ENCODE measurements around the gene ZNF91.
A peak's percentile ranks its signal among the peaks of the same experiment; 100 is the strongest.
"Not testable (repeated sequence)": the region's sequence is repeated elsewhere in the genome, so short reads cannot be mapped to it uniquely, and the experiment has no call there.

Gene ZNF91

DNA sequence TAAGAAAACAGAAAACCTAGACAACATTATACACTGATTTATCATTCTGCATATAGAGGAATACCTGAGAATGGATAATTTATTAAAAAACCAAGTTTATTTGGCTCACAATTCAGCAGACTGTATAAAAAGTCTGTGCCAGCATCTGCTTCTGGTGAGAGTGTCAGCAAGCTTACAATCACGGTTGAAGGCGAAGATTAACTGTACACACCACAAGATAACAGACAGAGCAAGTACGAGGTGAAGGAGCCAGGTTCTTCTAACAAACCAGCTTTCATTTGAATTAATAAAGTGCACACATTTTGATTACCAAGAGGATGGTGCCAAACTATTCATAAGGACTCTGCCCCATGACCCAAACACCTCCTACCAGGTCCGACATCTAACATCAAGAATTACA lies 28.8 kb downstream of the ZNF91 start:
- DNase-seq (ENCODE audit: low read depth), result no peak
- Histone ChIP-seq H3K4me1 (ENCODE audit: control insufficient read depth, insufficient read depth, low read length) (no peaks in the 10 kb centered on the region), H3K9ac (ENCODE audit: low read length) (no peak overlapping the region), H3K36me3 (ENCODE audit: control insufficient read depth, insufficient read depth, low read length, severe bottlenecking) (peaks cover 87% of the 10 kb centered on the region), H3K27me3 (replicated peaks; ENCODE audit: control insufficient read depth, insufficient read depth, low read length) (no peaks in the 10 kb centered on the region), H3K9me3 (ENCODE audit: control insufficient read depth, low read length) (peaks cover 89% of the 10 kb centered on the region), H3K4me3 (ENCODE audit: low read length) (peak overlapping the region; percentile 23)

DNA sequence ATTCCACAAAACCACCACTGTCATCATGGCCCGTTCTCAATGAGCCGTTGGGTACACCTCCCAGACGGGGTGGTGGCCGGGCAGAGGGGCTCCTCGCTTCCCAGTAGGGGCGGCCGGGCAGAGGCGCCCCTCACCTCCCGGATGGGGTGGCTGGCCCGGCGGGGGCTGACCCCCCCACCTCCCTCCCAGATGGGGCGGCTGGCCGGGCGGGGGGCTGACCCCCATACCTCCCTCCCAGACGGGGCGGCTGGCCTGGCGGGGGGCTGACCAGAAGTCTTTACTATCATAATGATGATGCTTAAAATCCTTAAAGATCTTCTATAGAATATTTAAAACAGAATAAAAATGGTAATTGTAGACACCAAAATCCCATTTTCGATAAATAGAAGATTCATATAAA lies 29.2 kb downstream of the ZNF91 start:
- Histone ChIP-seq H3K9me3 (ENCODE audit: control insufficient read depth, low read length) (peaks cover 89% of the 10 kb centered on the region), H3K36me3 (ENCODE audit: control insufficient read depth, insufficient read depth, low read length, severe bottlenecking) (peaks cover 87% of the 10 kb centered on the region), H3K4me3 (ENCODE audit: low read length) (peak overlapping the region; percentile 23)
- H3K9ac ChIP-seq (ENCODE audit: low read length); DNase-seq (ENCODE audit: low read depth); H3K27me3 ChIP-seq (replicated peaks; ENCODE audit: control insufficient read depth, insufficient read depth, low read length); H3K4me1 ChIP-seq (ENCODE audit: control insufficient read depth, insufficient read depth, low read length): not testable (repeated sequence)

DNA sequence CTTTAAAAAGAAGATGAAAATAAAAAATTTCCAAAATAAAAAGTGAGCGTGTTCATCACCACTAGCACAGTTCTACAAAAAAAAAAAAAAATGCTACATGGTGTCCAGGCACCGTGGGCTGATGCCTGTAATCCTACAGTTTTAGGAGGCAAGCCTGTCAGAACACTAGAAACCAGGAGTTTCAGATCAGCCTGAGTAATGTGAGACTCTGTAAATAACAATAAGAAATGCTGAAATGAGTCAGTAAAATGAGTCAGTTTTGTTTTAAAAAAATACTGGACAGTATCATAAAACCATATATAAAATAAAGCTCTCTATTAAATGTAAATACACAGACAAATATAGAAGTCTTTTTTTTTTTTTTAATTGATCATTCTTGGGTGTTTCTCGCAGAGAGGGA lies 30.0 kb downstream of the ZNF91 start:
- Histone ChIP-seq H3K4me1 (ENCODE audit: control insufficient read depth, insufficient read depth, low read length) (no peaks in the 10 kb centered on the region), H3K9me3 (ENCODE audit: control insufficient read depth, low read length) (peaks cover 89% of the 10 kb centered on the region), H3K9ac (ENCODE audit: low read length) (no peak overlapping the region), H3K4me3 (ENCODE audit: low read length) (peak overlapping the region; percentile 64), H3K36me3 (ENCODE audit: control insufficient read depth, insufficient read depth, low read length, severe bottlenecking) (peaks cover 85% of the 10 kb centered on the region), H3K27me3 (replicated peaks; ENCODE audit: control insufficient read depth, insufficient read depth, low read length) (no peaks in the 10 kb centered on the region)
- no peak for DNase-seq (ENCODE audit: low read depth)

DNA sequence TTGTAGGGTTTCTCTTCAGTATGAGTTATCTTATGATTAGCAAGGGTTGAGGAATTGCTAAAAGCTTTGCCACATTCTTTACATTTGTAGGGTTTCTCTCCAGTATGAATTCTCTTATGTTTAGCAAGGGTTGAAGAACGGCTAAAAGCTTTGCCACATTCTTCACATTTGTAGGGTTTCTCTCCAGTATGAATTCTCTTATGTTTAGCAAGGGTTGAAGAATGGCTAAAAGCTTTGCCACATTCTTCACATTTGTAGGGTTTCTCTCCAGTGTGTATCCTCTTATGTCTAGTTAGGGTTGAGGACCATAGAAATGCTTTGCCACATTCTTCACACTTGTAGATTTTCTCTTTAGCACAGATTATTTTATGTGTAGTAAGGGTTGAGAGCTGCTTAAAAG lies 33.4 kb downstream of the ZNF91 start:
- Histone ChIP-seq H3K36me3 (ENCODE audit: control insufficient read depth, insufficient read depth, low read length, severe bottlenecking) (peaks cover 67% of the 10 kb centered on the region), H3K9me3 (ENCODE audit: control insufficient read depth, low read length) (peaks cover 95% of the 10 kb centered on the region), H3K4me3 (ENCODE audit: low read length) (peak overlapping the region; percentile 64)

DNA sequence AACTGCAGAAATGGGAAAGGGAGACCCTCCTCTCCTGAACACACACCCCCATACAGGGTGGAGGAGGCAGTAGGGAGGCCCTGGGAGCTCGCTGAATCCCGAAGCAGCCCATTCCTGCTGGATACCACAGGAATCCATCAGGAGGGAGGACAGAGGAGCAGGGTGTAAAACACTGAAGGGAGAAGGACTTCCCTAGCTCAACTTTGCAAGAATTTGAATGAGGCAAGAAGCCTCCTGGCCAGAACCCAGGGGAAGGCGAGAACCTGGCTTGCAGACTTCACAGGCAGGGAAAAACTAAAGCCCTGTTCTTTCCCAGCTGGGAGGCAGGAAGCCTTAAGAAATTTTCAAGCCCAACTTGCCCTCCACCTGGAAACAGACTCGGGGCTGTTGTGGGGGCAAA lies 43.5 kb downstream of the ZNF91 start:
- no peak for DNase-seq (ENCODE audit: low read depth)
- Histone ChIP-seq H3K4me1 (ENCODE audit: control insufficient read depth, insufficient read depth, low read length) (no peaks in the 10 kb centered on the region), H3K9me3 (ENCODE audit: control insufficient read depth, low read length) (peaks cover 100% of the 10 kb centered on the region), H3K36me3 (ENCODE audit: control insufficient read depth, insufficient read depth, low read length, severe bottlenecking) (peaks cover 85% of the 10 kb centered on the region), H3K27me3 (replicated peaks; ENCODE audit: control insufficient read depth, insufficient read depth, low read length) (no peaks in the 10 kb centered on the region), H3K9ac (ENCODE audit: low read length) (no peak overlapping the region), H3K4me3 (ENCODE audit: low read length) (peak overlapping the region; percentile 62)

More for the DNA sequence above, 33.4 kb downstream of the ZNF91 start:
- not testable (repeated sequence) for H3K9ac ChIP-seq (ENCODE audit: low read length); DNase-seq (ENCODE audit: low read depth); H3K27me3 ChIP-seq (replicated peaks; ENCODE audit: control insufficient read depth, insufficient read depth, low read length); H3K4me1 ChIP-seq (ENCODE audit: control insufficient read depth, insufficient read depth, low read length)

DNA sequence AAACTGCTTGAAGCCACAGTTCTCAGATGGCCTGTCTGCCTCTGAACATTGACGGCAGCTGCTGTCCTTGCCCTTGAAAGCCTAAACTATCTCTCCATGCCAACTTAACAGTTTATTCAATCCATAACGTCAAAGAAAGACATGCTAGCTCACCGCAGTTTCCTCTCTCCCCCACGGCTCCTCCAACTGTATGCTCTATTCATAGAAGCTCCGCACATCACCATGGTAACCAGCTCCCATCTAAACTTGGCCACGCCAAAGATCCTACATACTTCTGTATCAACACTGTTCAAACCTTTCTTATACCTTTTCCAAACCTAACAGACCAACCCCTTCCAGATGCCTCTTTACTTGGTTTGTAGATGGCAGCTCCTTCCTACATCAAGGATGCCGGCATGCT lies 48.6 kb downstream of the ZNF91 start:
- H3K4me3 ChIP-seq (ENCODE audit: low read length), result peak overlapping the region; percentile 67
- peaks cover 100% of the 10 kb centered on the region for H3K9me3 ChIP-seq (ENCODE audit: control insufficient read depth, low read length)
- H3K4me1 ChIP-seq (ENCODE audit: control insufficient read depth, insufficient read depth, low read length), result no peaks in the 10 kb centered on the region
- no peak for DNase-seq (ENCODE audit: low read depth)
- H3K36me3 ChIP-seq (ENCODE audit: control insufficient read depth, insufficient read depth, low read length, severe bottlenecking), result peaks cover 93% of the 10 kb centered on the region
- H3K27me3 ChIP-seq (replicated peaks; ENCODE audit: control insufficient read depth, insufficient read depth, low read length), result no peaks in the 10 kb centered on the region
- no peak overlapping the region for H3K9ac ChIP-seq (ENCODE audit: low read length)

DNA sequence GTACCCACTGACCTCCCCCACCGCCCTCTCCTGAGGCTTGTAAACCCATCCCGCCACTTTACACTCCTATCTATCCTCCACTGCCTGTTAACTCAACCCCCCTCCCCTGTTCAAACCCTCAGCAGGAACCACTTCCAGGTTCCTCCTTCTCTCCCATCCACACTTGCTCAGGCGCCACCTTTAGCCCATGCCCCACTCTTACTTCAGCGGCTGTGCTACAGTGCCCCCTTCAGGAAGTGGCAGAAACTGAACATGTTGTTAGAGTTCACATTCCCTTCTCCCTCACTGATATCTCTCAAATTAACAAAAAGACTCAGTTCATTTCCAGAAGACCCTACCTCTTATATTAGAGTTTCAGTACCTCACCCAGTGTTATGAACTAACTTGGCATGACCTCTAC lies 49.4 kb downstream of the ZNF91 start:
- Histone ChIP-seq H3K27me3 (replicated peaks; ENCODE audit: control insufficient read depth, insufficient read depth, low read length) (no peaks in the 10 kb centered on the region), H3K9me3 (ENCODE audit: control insufficient read depth, low read length) (peaks cover 100% of the 10 kb centered on the region), H3K4me1 (ENCODE audit: control insufficient read depth, insufficient read depth, low read length) (no peaks in the 10 kb centered on the region), H3K4me3 (ENCODE audit: low read length) (peak overlapping the region; percentile 67), H3K9ac (ENCODE audit: low read length) (no peak overlapping the region), H3K36me3 (ENCODE audit: control insufficient read depth, insufficient read depth, low read length, severe bottlenecking) (peaks cover 90% of the 10 kb centered on the region)
- DNase-seq (ENCODE audit: low read depth), result no peak

DNA sequence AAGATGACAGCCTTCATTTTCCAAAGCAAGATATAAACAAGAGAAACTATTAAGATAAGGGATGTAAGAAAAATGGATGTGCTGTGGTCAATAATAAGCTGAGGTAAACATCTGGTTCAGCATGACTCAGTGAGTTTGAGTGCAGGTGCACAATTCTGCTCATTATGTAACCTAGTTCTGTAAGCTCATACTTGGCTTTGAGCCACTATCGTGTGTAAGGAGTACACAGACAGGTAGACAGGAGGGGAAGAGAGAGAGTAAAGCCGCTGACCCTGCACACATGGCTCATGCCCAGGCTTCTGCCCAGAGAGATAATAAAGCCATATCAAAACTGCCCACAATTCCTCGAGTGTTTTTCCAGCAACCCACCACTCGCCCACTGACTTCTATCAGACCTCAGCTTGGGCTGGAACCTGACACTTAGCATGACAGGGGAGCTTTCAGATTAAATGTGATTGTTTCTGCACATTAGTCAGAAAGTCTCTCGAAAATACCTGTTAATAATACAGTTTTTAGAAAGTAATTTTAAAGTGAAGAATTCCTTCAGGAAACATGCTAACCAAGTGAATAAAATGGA lies 51.7 kb downstream of the ZNF91 start:
- DNase-seq (ENCODE audit: low read depth), result no peak
- Histone ChIP-seq H3K9ac (ENCODE audit: low read length) (no peak overlapping the region), H3K36me3 (ENCODE audit: control insufficient read depth, insufficient read depth, low read length, severe bottlenecking) (peaks cover 86% of the 10 kb centered on the region), H3K4me3 (ENCODE audit: low read length) (peak overlapping the region; percentile 17), H3K4me1 (ENCODE audit: control insufficient read depth, insufficient read depth, low read length) (no peaks in the 10 kb centered on the region), H3K9me3 (ENCODE audit: control insufficient read depth, low read length) (peaks cover 97% of the 10 kb centered on the region), H3K27me3 (replicated peaks; ENCODE audit: control insufficient read depth, insufficient read depth, low read length) (no peaks in the 10 kb centered on the region)

DNA sequence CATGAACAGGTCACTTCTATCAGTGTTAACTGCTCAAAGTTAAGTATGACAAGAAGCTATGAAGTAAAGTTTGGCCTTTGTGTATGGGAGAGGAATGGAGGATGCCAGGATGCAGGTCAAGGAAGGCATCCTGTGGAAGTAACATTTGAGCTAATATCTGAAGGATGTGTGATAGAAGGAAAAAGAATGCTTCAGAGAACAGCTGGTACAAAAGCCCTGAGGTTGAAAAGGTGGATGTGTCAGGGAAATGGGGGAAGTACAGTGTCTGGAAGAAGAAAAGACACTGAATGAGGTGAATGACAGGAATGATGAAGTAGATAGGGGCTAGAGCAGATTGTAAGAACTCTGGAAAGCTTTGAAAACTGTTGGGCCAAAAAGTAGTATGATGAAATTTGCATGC lies 67.1 kb downstream of the ZNF91 start:
- H3K27me3 ChIP-seq (replicated peaks; ENCODE audit: control insufficient read depth, insufficient read depth, low read length), result no peaks in the 10 kb centered on the region
- H3K4me3 ChIP-seq (ENCODE audit: low read length), result peak overlapping the region; percentile 48
- H3K9ac ChIP-seq (ENCODE audit: low read length), result no peak overlapping the region
- H3K36me3 ChIP-seq (ENCODE audit: control insufficient read depth, insufficient read depth, low read length, severe bottlenecking), result peaks cover 73% of the 10 kb centered on the region
- no peaks in the 10 kb centered on the region for H3K4me1 ChIP-seq (ENCODE audit: control insufficient read depth, insufficient read depth, low read length)
- DNase-seq (ENCODE audit: low read depth), result no peak
- H3K9me3 ChIP-seq (ENCODE audit: control insufficient read depth, low read length), result peaks cover 99% of the 10 kb centered on the region

DNA sequence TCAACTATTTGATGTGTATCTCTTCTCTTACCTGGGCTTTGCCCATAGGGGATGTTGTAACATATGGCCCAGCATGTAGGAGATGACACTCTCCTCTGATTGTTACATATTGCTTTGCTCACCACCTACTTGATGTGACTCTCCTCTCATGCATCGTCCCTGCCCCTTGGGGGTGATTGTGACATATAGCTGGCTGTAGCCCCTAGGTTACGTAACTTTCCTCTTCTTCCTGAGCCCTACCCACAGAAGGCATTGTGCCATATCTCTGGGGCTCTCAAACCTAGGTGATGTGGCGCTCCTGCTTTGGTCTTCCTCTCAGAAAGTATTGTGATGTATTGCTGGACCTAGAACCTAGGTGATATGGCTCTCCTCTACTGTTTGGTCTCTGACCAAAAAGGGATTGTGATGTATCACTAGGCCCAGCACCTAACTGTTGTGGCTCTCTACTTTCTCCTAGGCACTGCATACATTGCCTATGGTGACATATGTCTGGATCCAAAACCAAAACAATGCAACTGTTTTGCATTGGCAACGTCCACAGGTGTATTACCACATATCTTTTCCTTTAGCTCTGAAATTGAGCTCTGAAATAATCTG lies 73.2 kb downstream of the ZNF91 start:
- Histone ChIP-seq H3K4me3 (ENCODE audit: low read length) (no peak overlapping the region), H3K9ac (ENCODE audit: low read length) (no peak overlapping the region), H3K27me3 (replicated peaks; ENCODE audit: control insufficient read depth, insufficient read depth, low read length) (no peaks in the 10 kb centered on the region), H3K9me3 (ENCODE audit: control insufficient read depth, low read length) (peaks cover 42% of the 10 kb centered on the region), H3K36me3 (ENCODE audit: control insufficient read depth, insufficient read depth, low read length, severe bottlenecking) (peaks cover 21% of the 10 kb centered on the region), H3K4me1 (ENCODE audit: control insufficient read depth, insufficient read depth, low read length) (no peaks in the 10 kb centered on the region)
- DNase-seq (ENCODE audit: low read depth), result no peak

DNA sequence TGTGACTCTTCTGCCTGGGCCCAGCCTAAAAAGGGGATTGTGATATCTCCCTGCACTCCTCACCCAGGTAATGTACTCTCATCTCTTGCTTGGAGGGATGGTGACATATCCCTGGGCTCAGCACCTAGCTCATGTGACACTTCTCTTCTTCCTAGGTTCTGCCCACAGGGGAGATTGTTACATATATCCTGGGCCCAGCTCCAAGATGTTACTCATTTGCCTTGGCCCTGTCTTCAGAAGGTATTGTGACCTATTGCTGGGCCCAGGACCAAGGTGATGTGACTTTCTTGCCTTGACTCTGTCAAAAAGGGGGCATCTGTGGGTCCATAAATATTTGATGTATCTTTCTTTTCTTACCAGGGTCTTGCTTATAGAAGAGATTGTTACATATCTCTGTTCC lies 73.9 kb downstream of the ZNF91 start:
- not testable (repeated sequence) for H3K4me3 ChIP-seq (ENCODE audit: low read length); DNase-seq (ENCODE audit: low read depth); H3K9ac ChIP-seq (ENCODE audit: low read length); H3K27me3 ChIP-seq (replicated peaks; ENCODE audit: control insufficient read depth, insufficient read depth, low read length); H3K4me1 ChIP-seq (ENCODE audit: control insufficient read depth, insufficient read depth, low read length)
- Histone ChIP-seq H3K36me3 (ENCODE audit: control insufficient read depth, insufficient read depth, low read length, severe bottlenecking) (peaks cover 15% of the 10 kb centered on the region), H3K9me3 (ENCODE audit: control insufficient read depth, low read length) (peaks cover 35% of the 10 kb centered on the region)

DNA sequence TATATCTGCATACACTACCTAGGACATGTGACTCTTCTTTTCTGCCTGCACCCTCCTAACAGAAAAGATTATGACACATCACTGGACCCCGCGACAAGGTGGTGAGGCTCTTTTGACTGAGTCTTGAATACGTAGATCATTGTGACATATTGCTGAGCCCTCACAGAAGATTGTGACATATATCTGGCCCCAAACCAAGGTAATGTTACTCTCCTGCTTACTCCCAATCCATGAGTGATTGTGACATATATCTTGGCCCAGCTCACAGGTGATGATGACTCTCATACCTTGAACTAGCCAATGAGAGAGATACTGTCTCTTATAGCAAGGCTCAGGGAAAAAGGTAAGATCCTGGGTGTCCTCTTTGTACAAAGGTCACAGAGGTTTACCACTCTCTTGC lies 75.7 kb downstream of the ZNF91 start:
- not testable (repeated sequence) for H3K4me1 ChIP-seq (ENCODE audit: control insufficient read depth, insufficient read depth, low read length); H3K36me3 ChIP-seq (ENCODE audit: control insufficient read depth, insufficient read depth, low read length, severe bottlenecking); H3K27me3 ChIP-seq (replicated peaks; ENCODE audit: control insufficient read depth, insufficient read depth, low read length); DNase-seq (ENCODE audit: low read depth); H3K4me3 ChIP-seq (ENCODE audit: low read length); H3K9ac ChIP-seq (ENCODE audit: low read length)
- H3K9me3 ChIP-seq (ENCODE audit: control insufficient read depth, low read length), result peaks cover 17% of the 10 kb centered on the region

Data from adipocyte (in vitro differentiated cells).